ENCODE data around the gene RPS6KA5. TPM values are rescaled to one million over a fixed set of nuclear protein-coding genes. Genes with fewer than 3 reads are reported as not detected.
"Not testable (repeated sequence)": the region's sequence is repeated elsewhere in the genome, so short reads cannot be mapped to it uniquely, and the experiment has no call there.

The RPS6KA5 gene
- total and polyA plus RNA-seq, 5 donors: 2.0 to 15.5 (median 11.5) TPM

- H3K27me3 ChIP-seq (ENCODE audit: control insufficient read depth, insufficient read depth): no peaks in the 10 kb centered on the region
- DNase-seq (no peak), ATAC-seq (no peak)
- no peaks in the 10 kb centered on the region for H3K9me3 ChIP-seq (ENCODE audit: control insufficient read depth, low read length)
- no peaks in the 10 kb centered on the region for H3K4me1 ChIP-seq (ENCODE audit: control insufficient read depth, insufficient read depth, low read length)
- intact Hi-C loops (cut with DNase I): no loop called here
- WGBS: 92% methylated on average over 1 of the region's 1 CpG
- H3K27ac ChIP-seq (ENCODE audit: low read length): no peak overlapping the region
- H3K4me3 ChIP-seq (ENCODE audit: low read length): no peak overlapping the region
Measured at GRCh38 chr14:90986510-90986909, 73.9 kb downstream of the RPS6KA5 start.

DNA sequence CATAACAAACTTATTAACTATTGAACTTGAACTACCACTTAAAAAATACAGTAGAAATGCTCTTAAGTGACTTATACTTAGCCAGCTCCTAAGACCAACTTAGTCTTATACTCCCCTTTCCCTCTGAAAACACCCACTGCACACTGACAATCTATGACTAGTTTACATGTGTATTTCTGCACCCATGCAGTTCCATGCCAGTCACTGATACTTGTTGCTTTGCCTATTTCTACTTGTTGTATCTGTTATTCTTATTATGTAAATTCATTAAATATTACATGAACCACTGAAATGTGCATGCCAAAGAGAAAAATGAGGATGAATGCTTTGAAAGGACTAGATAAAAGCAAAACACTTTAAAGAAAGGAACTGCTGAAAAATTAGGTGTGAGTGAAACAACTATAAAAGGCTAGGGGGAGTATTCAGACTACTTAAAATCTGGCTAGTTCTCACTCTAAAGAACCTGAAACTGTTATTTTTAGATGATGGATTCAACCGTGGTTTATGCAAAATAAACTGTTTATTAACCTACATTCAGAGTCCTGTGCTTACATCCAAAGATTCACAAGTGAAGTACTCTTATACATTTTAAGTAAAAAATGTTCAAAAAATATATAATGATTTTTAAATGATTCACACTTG is 74.7 kb downstream of the RPS6KA5 start:
- Histone ChIP-seq H3K27ac (ENCODE audit: low read length) (no peak overlapping the region), H3K9me3 (ENCODE audit: control insufficient read depth, low read length) (no peaks in the 10 kb centered on the region), H3K4me1 (ENCODE audit: control insufficient read depth, insufficient read depth, low read length) (no peaks in the 10 kb centered on the region), H3K4me3 (ENCODE audit: low read length) (no peak overlapping the region), H3K27me3 (ENCODE audit: control insufficient read depth, insufficient read depth) (no peaks in the 10 kb centered on the region)
- 29% methylated on average over 1 of the region's 1 CpG for WGBS
- ATAC-seq (no peak), DNase-seq (no peak)
- intact Hi-C loops (cut with DNase I): no loop called here

GRCh38 chr14:90983560-90983959 is 76.9 kb downstream of the RPS6KA5 start:
- Histone ChIP-seq H3K9me3 (ENCODE audit: control insufficient read depth, low read length) (no peaks in the 10 kb centered on the region), H3K27me3 (ENCODE audit: control insufficient read depth, insufficient read depth) (no peaks in the 10 kb centered on the region), H3K27ac (ENCODE audit: low read length) (no peak overlapping the region), H3K4me3 (ENCODE audit: low read length) (no peak overlapping the region), H3K4me1 (ENCODE audit: control insufficient read depth, insufficient read depth, low read length) (no peaks in the 10 kb centered on the region)
- ATAC-seq (no peak), DNase-seq (no peak)
- 96% methylated on average over 4 of the region's 4 CpGs for WGBS
- intact Hi-C loops (cut with DNase I): no loop called here

- Histone ChIP-seq H3K27ac (ENCODE audit: low read length) (no peak overlapping the region), H3K4me1 (ENCODE audit: control insufficient read depth, insufficient read depth, low read length) (no peaks in the 10 kb centered on the region), H3K4me3 (ENCODE audit: low read length) (no peak overlapping the region), H3K27me3 (ENCODE audit: control insufficient read depth, insufficient read depth) (no peaks in the 10 kb centered on the region), H3K9me3 (ENCODE audit: control insufficient read depth, low read length) (no peaks in the 10 kb centered on the region)
- ATAC-seq: no peak
- WGBS: 86% methylated on average over 3 of the region's 3 CpGs
- intact Hi-C loops (cut with DNase I): no loop called here
- DNase-seq: no peak
Measured at GRCh38 chr14:90981636-90982035, 78.8 kb downstream of the RPS6KA5 start.

GRCh38 chr14:90980636-90981035 is 79.8 kb downstream of the RPS6KA5 start:
- H3K27ac ChIP-seq (ENCODE audit: low read length); intact Hi-C loops (cut with DNase I); H3K4me1 ChIP-seq (ENCODE audit: control insufficient read depth, insufficient read depth, low read length); DNase-seq; H3K9me3 ChIP-seq (ENCODE audit: control insufficient read depth, low read length); H3K4me3 ChIP-seq (ENCODE audit: low read length); ATAC-seq; H3K27me3 ChIP-seq (ENCODE audit: control insufficient read depth, insufficient read depth): not testable (repeated sequence)
- 96% methylated on average over 3 of the region's 3 CpGs for WGBS

GRCh38 chr14:90979515-90979914 is 80.9 kb downstream of the RPS6KA5 start:
- no peaks in the 10 kb centered on the region for H3K9me3 ChIP-seq (ENCODE audit: control insufficient read depth, low read length)
- ATAC-seq: no peak

GRCh38 chr14:90976101-90976500 is 84.3 kb downstream of the RPS6KA5 start:
- Histone ChIP-seq H3K27me3 (ENCODE audit: control insufficient read depth, insufficient read depth) (no peaks in the 10 kb centered on the region), H3K4me1 (ENCODE audit: control insufficient read depth, insufficient read depth, low read length) (no peaks in the 10 kb centered on the region), H3K4me3 (ENCODE audit: low read length) (no peak overlapping the region), H3K9me3 (ENCODE audit: control insufficient read depth, low read length) (no peaks in the 10 kb centered on the region), H3K27ac (ENCODE audit: low read length) (no peak overlapping the region)
- WGBS: 89% methylated on average over 3 of the region's 3 CpGs
- intact Hi-C loops (cut with DNase I): no loop called here
- ATAC-seq (no peak), DNase-seq (no peak)

More at GRCh38 chr14:90979515-90979914, 80.9 kb downstream of the RPS6KA5 start:
- DNase-seq: no peak
- H3K4me3 ChIP-seq (ENCODE audit: low read length): no peak overlapping the region
- H3K27ac ChIP-seq (ENCODE audit: low read length): no peak overlapping the region
- intact Hi-C loops (cut with DNase I): no loop called here
- 70% methylated on average over 5 of the region's 5 CpGs for WGBS
- H3K27me3 ChIP-seq (ENCODE audit: control insufficient read depth, insufficient read depth): no peaks in the 10 kb centered on the region
- H3K4me1 ChIP-seq (ENCODE audit: control insufficient read depth, insufficient read depth, low read length): no peaks in the 10 kb centered on the region

GRCh38 chr14:90971687-90972086 is 88.8 kb downstream of the RPS6KA5 start:
- no peaks in the 10 kb centered on the region for H3K4me1 ChIP-seq (ENCODE audit: control insufficient read depth, insufficient read depth, low read length)
- H3K9me3 ChIP-seq (ENCODE audit: control insufficient read depth, low read length): no peaks in the 10 kb centered on the region
- intact Hi-C loops (cut with DNase I): no loop called here
- H3K27ac ChIP-seq (ENCODE audit: low read length): no peak overlapping the region
- no peaks in the 10 kb centered on the region for H3K27me3 ChIP-seq (ENCODE audit: control insufficient read depth, insufficient read depth)
- no peak overlapping the region for H3K4me3 ChIP-seq (ENCODE audit: low read length)
- ATAC-seq (no peak), DNase-seq (no peak)

DNA sequence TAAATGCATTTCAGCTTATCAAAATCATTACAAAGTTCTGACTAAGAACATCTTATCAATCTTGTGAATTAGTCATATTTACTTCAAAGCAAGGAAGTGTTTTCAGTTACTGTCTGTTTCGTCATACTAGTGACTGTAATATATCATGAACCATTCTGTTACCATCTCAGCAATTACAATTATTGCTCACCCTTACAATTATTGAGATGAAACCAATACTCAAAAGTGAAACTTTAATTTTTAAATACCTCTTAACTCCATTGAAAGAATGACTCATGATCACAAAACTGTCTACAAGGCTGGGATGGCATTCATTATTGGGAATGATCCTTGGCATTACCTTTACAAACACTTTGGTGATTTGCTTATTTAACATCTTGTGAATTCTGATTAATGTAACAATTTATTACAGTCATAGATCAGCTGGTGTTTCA is 90.3 kb downstream of the RPS6KA5 start:
- Histone ChIP-seq H3K9me3 (ENCODE audit: control insufficient read depth, low read length) (no peaks in the 10 kb centered on the region), H3K27me3 (ENCODE audit: control insufficient read depth, insufficient read depth) (no peaks in the 10 kb centered on the region), H3K4me3 (ENCODE audit: low read length) (no peak overlapping the region), H3K27ac (ENCODE audit: low read length) (no peak overlapping the region), H3K4me1 (ENCODE audit: control insufficient read depth, insufficient read depth, low read length) (no peaks in the 10 kb centered on the region)
- no peak for DNase-seq
- 79% methylated on average over 1 of the region's 1 CpG for WGBS
- ATAC-seq: no peak
- intact Hi-C loops (cut with DNase I): no loop called here

DNA sequence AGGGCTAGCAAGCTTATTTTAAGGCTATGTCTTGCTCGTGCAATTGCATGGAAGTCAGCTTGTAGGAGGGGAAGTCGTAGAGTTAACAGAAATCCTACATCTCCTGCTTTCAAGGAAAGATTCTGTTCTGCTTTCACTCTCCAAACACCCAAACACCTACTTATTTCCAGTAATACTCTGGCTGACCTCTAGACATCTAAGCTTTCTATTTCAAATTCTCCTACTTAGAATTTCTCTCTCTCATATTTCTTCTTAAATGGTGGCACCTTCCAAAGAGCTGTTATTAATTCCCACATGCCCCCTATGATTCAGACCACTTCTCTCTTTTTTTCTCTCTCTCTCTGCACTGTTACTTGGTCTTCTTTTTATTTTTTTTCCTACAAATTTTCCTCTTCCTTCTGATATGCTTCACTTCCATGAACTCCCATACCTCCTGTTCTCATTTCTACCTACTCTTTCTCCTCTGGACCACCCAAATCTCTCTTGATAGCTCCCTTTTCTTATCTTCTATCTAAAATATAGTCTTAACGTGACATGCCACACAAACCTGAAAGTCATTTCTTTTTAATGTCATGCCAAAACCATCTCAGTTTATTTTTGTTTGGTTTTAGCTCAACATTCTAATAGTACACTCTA is 90.8 kb downstream of the RPS6KA5 start:
- ATAC-seq: no peak
- 37% methylated on average over 3 of the region's 3 CpGs for WGBS
- Histone ChIP-seq H3K4me3 (ENCODE audit: low read length) (no peak overlapping the region), H3K27me3 (ENCODE audit: control insufficient read depth, insufficient read depth) (no peaks in the 10 kb centered on the region), H3K9me3 (ENCODE audit: control insufficient read depth, low read length) (no peaks in the 10 kb centered on the region), H3K27ac (ENCODE audit: low read length) (no peak overlapping the region), H3K4me1 (ENCODE audit: control insufficient read depth, insufficient read depth, low read length) (no peaks in the 10 kb centered on the region)
- intact Hi-C loops (cut with DNase I): no loop called here
- DNase-seq: no peak

GRCh38 chr14:90968025-90968424 is 92.4 kb downstream of the RPS6KA5 start:
- intact Hi-C loops (cut with DNase I): no loop called here
- Histone ChIP-seq H3K4me3 (ENCODE audit: low read length) (no peak overlapping the region), H3K9me3 (ENCODE audit: control insufficient read depth, low read length) (no peaks in the 10 kb centered on the region), H3K4me1 (ENCODE audit: control insufficient read depth, insufficient read depth, low read length) (no peaks in the 10 kb centered on the region), H3K27ac (ENCODE audit: low read length) (no peak overlapping the region), H3K27me3 (ENCODE audit: control insufficient read depth, insufficient read depth) (no peaks in the 10 kb centered on the region)
- no peak for ATAC-seq
- DNase-seq: no peak
- WGBS: 94% methylated on average over 2 of the region's 2 CpGs

All from right cardiac atrium (tissue), 5 donors.